AG04450 (cell line): ENCODE data around the gene TMEM86A. TPM values are rescaled to one million over a fixed set of nuclear protein-coding genes. Genes with fewer than 3 reads are reported as not detected.

Experiments used
- CTCF ChIA-PET: fragments of 300-600, 350-600 bp; formaldehyde crosslinking; extraction: SDS; loops from one replicate; lab custom pipeline; 2022; ENCODE audit warnings: antibody characterized with exemption, inconsistent platforms; lab: Charles Lee
- POLR2A ChIA-PET: fragments of 350-600 bp; formaldehyde crosslinking; extraction: SDS; loops from one replicate; lab custom pipeline; 2021; ENCODE audit warnings: antibody characterized with exemption, inconsistent platforms; lab: Yijun Ruan, JAX
- DNase-seq: peaks from one replicate; pipeline ENCODE4 v3.0.0-alpha.2; 2011; ENCODE audit warnings: low read depth, low spot score
- H3K27ac ChIP-seq: one replicate; pipeline ENCODE4 v1.5.1; 2012; ENCODE audit warnings: low read depth, low read length, control low read depth
- H3K27me3 ChIP-seq: one replicate; pipeline ENCODE4 v1.6.0; 2012; ENCODE audit warnings: low read length; ENCODE audit not compliant: control insufficient read depth, insufficient read depth
- H3K4me3 ChIP-seq: 2 replicates; pipeline ENCODE4 v1.5.1; 2011; ENCODE audit warnings: mild to moderate bottlenecking, low read depth, low read length, control low read depth
- H3K9me3 ChIP-seq: 2 replicates; pipeline ENCODE4 v1.5.1; 2012; ENCODE audit warnings: low read length; ENCODE audit not compliant: control insufficient read depth, insufficient read depth
- polyA plus RNA-seq: library from polyadenylated mRNA; depleted of rRNA; stranded (reverse); fragments of >200 nt; gene quantifications from 2 replicates; pipeline ENCODE4 v1.2.3, GENCODE V29; 2011
- TF ChIP-seq, protein P1 (sequence below): IDR thresholded peaks from 2 replicates; pipeline ENCODE4 v1.5.1; 2011; ENCODE audit warnings: low read depth, low read length, control low read depth, inconsistent platforms

The TMEM86A gene
- polyA plus RNA-seq, 1 experiment, result 0.36 TPM

DNA sequence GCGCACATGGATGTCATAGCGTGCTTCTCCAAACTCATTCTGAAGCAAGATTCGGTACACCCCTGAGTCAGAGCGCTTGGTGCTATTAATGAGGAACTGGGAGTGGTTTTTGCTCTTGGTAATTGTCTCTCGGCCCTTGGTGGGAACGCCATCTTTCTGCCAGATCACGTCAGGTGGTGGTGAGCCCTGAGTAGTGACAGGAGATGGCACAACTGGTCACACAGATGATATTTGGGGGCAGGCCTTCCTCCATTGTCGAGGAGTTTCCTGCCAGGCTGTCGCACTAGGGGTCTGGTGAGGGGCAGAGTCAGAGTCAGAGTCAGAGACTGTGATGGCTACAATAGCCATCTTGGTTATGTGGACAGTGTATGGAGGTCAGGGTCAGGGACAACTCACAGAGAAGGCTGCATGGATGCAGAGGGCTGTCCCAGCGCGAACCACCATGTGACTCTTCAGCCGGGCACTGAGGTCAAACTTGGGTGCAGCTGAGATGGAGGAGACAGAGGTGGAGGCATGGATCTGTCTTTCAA is 9.3 kb downstream of the TMEM86A start:
- H3K9me3 ChIP-seq, result no peaks in the 10 kb centered on the region; the same call in 1 of the 2 replicates
- POLR2A ChIA-PET, result no interaction called here
- H3K4me3 ChIP-seq, result no peak overlapping the region
- H3K27me3 ChIP-seq, result peaks cover 47% of the 10 kb centered on the region
- CTCF ChIA-PET, result interaction anchor here (5.2 kb wide), 1 partner anchor 14 kb away, joined by 26 read pairs; no protein-coding TSS in a partner anchor
- no peak for DNase-seq
- TF ChIP-seq, protein P1, sequence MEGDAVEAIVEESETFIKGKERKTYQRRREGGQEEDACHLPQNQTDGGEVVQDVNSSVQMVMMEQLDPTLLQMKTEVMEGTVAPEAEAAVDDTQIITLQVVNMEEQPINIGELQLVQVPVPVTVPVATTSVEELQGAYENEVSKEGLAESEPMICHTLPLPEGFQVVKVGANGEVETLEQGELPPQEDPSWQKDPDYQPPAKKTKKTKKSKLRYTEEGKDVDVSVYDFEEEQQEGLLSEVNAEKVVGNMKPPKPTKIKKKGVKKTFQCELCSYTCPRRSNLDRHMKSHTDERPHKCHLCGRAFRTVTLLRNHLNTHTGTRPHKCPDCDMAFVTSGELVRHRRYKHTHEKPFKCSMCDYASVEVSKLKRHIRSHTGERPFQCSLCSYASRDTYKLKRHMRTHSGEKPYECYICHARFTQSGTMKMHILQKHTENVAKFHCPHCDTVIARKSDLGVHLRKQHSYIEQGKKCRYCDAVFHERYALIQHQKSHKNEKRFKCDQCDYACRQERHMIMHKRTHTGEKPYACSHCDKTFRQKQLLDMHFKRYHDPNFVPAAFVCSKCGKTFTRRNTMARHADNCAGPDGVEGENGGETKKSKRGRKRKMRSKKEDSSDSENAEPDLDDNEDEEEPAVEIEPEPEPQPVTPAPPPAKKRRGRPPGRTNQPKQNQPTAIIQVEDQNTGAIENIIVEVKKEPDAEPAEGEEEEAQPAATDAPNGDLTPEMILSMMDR, result no peak
- no peak overlapping the region for H3K27ac ChIP-seq

DNA sequence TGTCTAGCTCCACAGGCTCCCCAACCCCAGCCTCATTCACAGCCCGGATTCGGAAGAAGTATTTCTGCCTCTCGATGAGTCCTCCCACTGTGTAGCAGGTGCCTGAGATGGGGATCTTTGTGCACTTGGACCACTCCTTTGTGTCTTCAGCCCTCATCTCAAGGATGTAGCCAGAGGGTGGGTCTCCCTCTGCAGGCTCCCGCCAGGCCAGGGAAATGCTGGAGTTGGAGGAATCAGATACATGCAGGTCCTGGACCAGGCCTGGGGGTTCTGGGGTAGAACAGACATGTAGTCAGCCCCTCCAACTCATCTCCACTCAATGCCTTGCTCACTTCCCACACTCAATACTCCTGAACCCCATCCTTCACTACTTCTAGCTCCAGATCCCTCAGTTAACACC is 10.8 kb downstream of the TMEM86A start:
- ChIA-PET POLR2A (no interaction called here), CTCF (interaction anchor here (1.1 kb wide), 1 partner anchor 12 kb away, joined by 3 read pairs; no protein-coding TSS in a partner anchor)
- Histone ChIP-seq H3K4me3 (no peak overlapping the region), H3K27me3 (peaks cover 45% of the 10 kb centered on the region), H3K27ac (no peak overlapping the region), H3K9me3 (no peaks in the 10 kb centered on the region; the same call in 1 of the 2 replicates)
- DNase-seq, result no peak
- TF ChIP-seq, protein P1, result no peak

DNA sequence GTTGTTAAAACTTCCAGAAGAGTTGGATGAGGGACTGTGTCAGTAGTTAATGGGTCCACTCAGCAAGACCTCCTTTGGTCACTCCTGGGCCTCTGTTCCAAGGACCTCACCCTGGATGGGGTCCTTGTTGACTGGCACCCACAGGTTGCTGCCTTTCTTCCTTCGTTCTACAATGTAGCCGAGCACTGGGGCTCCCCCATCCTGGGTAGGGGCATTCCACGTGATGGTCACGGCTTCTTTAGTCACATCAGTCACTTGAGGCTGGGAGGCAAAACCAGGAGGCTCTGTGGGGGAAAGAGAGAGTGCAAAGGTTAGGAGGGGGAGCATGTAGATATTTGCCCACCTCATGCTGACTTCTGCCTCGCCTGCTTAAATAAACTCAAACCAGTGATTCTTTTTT is 12.0 kb downstream of the TMEM86A start:
- DNase-seq, result no peak
- ChIA-PET POLR2A (no interaction called here), CTCF (no interaction called here)
- TF ChIP-seq, protein P1, result no peak
- H3K4me3 ChIP-seq, result no peak overlapping the region
- H3K27ac ChIP-seq, result no peak overlapping the region
- H3K9me3 ChIP-seq, result no peaks in the 10 kb centered on the region; the same call in 1 of the 2 replicates
- peaks cover 42% of the 10 kb centered on the region for H3K27me3 ChIP-seq

DNA sequence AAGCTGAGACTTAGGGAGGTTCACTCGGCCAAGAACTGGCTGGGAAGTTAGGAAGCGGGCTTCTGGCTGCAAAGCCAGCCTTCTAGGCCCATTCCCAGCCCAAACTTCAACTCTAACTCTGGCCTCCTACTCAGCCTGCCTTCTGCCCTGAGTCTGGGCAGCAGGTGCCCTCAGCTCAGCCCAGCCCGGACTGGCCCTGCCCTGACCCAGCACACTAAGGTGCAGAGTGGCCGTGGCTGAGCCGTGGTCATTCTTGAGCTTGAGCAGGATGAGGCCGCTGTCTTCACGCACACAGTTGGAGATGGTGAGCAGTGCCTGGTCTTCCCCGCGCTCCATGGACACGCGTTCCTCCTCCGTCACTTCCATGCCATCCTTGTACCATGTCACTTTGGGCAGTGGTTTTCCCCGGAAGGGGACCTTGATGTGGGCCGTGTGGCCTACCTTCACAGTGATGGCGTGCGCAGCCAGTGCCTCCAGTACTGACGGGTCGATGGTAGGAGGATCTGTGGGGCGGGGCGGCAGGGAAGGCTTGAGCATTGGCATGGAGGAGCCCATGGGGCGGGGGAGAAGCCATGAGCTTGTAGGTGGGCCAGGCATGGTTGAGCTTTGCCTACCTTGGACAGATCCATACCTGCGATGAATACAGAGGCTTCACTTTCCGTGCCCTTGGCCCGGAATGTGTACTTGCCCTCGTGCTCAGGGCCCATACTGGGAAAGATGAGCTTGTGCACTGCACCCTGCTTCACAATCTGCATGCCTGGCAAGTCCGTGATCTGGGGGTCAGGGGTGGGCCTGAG is 15.3 kb downstream of the TMEM86A start:
- H3K27me3 ChIP-seq, result peaks cover 23% of the 10 kb centered on the region
- H3K4me3 ChIP-seq, result no peak overlapping the region
- DNase-seq, result no peak
- ChIA-PET POLR2A (no interaction called here), CTCF (interaction anchor here (0.7 to 2.9 kb wide), 2 partner anchors 8 to 40 kb away, joined by 3 to 20 read pairs; no protein-coding TSS in a partner anchor)
- H3K27ac ChIP-seq, result no peak overlapping the region
- H3K9me3 ChIP-seq, result no peaks in the 10 kb centered on the region
- TF ChIP-seq, protein P1, result no peak

DNA sequence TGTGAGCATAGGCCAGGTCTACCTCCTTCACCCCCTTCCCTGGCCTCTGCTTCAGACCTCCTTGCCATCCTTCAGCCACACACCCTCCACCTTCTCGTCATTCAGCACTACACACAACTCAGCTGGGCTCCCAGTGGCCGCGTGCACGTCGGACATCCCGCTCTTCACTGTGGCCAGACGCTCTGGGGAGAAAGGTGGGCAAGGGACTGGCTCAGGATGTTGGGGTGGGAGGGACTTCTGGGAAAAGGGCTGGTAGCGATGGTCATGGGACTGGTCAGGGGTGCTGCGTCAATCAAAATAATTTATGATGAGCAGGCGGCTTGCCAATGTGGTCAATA is 15.8 kb downstream of the TMEM86A start:
- no peak for DNase-seq
- Histone ChIP-seq H3K4me3 (no peak overlapping the region), H3K9me3 (no peaks in the 10 kb centered on the region), H3K27ac (no peak overlapping the region), H3K27me3 (peaks cover 23% of the 10 kb centered on the region)
- TF ChIP-seq, protein P1, result no peak
- CTCF ChIA-PET, result interaction anchor here (2.9 kb wide), 1 partner anchor 8 kb away, joined by 20 read pairs; no protein-coding TSS in a partner anchor
- POLR2A ChIA-PET, result no interaction called here
